Stimulated activated CD8-positive, alpha-beta memory T cell treated with anti-CD3 and anti-CD28 coated beads, Interleukin-4, amount 100 ng/mL, for 4 hours (primary cell): ENCODE results near the gene CHAF1A.

ENCODE experiments used
- DNase-seq, 2 donors: peaks; one replicate each; pipeline ENCODE4 v3.0.0-alpha.2; 2020; ENCODE audit warnings: low read depth in 2 of 2, low spot score in 1 of 2

Gene CHAF1A

DNA sequence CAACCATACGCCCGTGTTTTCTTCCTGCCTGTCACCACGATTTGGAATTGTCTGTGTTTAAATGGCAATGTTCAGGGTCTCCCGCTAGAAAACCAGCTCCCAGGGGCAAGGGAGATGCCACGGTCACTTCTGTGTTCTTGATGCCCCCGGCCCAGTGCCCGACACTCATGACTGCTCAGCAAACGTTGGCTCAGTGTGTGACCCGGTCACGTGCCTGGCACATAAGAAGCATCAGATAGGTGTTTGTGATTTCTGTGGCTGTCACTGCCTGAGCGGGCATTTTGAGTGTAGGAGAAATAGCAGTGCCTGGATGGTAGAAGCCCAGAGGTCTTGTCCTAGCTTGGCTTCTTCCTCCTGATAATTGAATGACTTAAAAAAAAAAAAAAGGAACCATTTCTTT, 85.1 kb downstream of the CHAF1A start:
- no peak for DNase-seq

DNA sequence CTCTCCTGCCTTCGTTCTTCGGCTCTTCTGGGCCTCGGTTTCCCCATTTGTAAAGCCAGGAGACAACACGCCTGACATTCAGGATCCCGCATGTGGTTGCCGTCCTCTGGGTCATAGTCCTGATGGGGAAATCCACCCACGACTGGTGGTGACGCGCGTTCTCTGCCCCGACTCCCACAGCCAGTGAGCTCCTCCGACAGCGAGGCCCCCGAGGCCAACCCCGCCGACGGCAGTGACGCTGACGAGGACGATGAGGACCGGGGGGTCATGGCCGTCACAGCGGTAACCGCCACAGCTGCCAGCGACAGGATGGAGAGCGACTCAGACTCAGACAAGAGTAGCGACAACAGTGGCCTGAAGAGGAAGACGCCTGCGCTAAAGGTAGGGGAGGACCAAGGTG, 86.1 kb downstream of the CHAF1A start:
- no peak for DNase-seq

DNA sequence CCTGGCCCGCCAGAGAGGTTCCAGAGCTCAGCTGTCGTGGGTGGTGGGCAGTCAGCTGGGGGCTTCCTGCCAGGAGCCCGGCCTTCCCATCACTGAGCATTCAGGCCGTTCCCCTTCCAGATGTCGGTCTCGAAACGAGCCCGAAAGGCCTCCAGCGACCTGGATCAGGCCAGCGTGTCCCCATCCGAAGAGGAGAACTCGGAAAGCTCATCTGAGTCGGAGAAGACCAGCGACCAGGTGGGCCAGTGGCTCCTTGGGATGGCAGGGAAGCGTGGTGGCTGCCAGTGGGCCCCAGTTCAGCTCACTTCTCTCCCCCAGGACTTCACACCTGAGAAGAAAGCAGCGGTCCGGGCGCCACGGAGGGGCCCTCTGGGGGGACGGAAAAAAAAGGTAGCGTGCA, 89.0 kb downstream of the CHAF1A start:
- DNase-seq, result no peak

DNA sequence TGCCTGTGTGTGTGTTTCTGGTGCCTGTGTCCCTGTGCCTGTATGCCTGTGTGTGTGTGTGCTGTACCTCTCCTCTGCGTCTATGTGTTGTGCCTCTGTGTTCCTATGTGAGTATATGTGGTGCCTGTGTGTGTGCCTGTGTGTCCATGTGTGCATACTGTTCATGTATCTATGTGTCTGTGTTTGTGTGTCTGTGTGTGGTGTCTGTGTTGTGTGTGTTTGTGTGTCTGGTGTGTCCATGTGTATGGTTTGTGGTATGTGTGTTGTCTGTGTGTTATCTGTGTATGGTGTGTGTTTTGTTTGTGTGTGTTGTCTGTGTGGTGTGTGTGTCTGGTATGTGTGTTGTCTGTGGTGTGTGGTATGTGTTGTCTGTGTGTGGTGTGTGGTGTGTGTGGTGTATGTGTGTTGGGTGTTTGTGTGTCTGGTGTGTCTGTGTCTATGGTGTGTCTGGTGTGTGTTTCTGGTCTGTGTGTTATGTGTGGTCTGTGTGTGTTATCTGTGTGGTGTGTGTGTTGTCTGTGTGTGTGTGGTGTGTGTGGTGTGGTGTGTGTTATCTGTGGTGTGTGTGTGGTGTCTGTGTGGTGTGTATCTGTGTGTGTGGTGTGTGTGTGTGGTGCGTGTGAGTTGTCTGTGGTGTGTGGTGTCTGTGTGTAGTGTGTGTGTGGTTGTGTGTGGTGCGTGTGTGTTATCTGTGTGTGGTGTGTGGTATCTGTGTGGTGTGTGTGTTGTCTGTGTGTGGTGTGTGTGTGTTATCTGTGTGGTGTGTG, 90.1 kb downstream of the CHAF1A start:
- DNase-seq, result no peak
